GM21619 (cell line): ENCODE measurements around the gene CHKA.
"Not testable (repeated sequence)": the region's sequence is repeated elsewhere in the genome, so short reads cannot be mapped to it uniquely, and the experiment has no call there.

Source experiments
- ATAC-seq: cut with Tn5 transposase; IDR thresholded peaks from one replicate; pipeline ENCODE4 v1.9.1; 2021; ENCODE audit not compliant: unreplicated experiment

Gene CHKA

DNA sequence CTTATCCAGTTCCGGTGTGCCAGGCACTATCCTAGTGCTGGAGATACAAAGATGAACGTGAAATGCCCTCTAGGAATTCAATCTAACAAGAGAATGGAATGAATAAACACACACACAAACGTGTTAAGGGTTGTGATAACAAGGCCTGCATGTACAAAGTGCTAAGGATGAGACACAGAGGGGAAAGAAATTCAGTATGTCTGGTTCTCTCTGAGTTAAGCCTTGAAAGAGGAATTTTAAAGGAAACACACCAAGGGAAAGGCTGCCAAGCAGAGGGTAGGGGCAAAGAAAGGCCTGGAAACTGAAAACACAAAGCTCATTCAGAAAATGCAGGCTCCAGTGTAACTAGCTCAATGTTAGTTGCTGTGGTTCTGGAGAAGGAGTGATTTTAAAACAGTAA lies 4.2 kb downstream of the CHKA start:
- no peak for ATAC-seq

DNA sequence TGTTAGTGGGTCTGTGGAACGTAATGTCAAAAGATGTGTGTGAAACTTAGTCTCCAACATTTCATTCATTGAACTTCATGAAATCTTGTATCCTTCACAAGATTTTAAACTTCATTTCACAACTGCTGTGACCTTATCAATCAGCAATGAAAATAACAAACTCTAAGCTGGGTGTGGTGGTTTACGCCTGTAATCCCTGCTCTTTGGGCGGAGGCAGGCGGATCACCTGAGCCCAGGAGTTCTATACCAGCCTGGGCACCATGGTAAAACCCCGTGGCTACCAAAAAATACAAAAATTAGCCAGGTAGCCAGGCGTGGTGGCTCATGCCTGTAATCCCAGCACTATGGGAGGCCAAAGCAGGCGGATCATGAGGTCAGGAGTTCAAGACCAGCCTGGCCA lies 5.1 kb downstream of the CHKA start:
- no peak for ATAC-seq

GRCh38 chr11:68115285-68115684 lies 5.9 kb downstream of the CHKA start:
- no peak for ATAC-seq

- no peak for ATAC-seq
These were observed 7.2 kb downstream of the CHKA start for GRCh38 chr11:68113986-68114385.

GRCh38 chr11:68107689-68108088 lies 13.5 kb downstream of the CHKA start:
- ATAC-seq: no peak

GRCh38 chr11:68106165-68106940 lies 14.8 kb downstream of the CHKA start:
- no peak for ATAC-seq

DNA sequence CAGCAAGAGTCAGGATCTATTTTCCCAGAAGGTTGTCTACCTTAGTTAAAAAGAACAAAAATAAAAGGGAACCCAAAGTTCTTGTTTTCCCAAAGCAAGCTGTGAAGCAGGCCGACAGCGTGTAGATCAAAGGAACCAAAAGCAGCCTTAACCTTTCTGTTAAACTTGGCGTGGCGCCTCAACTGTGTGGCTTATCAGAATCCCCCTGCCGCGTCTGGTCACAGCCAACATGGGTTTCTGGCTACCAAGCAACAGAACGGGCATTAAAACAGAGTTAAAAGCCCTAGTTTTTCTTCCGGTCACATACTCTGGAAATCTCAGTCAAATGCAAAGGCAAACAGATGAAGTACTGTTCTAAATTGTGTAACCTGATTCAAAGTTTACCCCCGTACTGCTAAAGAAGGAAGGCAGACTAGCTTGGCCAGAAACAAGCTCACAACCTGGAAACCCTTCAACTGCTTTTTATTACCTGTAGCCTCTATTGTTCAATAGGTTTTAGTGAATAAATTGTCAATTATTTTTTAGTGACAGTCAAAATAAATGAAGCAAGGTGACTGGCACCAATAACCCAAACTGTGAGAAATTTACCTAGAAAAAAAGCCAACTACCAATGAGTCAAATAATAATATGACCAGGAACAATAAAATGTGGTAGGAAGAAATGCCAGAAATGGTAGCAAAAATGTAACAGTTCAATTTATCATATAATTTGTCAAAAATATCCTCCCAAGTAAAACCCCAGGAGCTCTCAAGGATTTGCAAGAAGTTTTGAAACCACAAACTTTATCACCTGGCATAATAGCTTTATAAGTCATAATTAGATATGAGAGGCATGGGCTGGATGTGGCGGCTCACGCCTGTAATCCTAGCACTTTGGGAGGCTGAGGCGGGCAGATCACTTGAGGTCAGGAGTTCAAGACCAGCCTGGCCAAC lies 21.4 kb downstream of the CHKA start:
- ATAC-seq: no peak

DNA sequence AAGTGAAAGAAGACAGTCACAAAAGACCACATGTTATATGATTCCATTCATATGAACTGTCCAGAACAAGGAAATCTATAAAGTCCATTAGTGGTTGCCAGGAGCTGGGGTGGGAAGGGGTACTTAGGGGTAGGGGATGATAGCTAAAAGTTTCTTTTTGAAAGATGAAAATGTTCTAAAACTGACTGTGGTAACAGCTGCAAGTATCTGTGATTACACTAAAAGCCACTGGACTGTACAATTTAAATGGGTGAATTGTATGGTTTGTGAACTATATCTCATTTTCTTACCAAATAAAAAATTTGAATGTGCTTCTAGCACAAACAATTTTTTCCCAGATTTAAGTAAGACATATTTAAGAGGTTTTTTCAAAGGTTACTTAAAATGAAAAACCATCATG lies 22.1 kb downstream of the CHKA start:
- ATAC-seq: no peak

DNA sequence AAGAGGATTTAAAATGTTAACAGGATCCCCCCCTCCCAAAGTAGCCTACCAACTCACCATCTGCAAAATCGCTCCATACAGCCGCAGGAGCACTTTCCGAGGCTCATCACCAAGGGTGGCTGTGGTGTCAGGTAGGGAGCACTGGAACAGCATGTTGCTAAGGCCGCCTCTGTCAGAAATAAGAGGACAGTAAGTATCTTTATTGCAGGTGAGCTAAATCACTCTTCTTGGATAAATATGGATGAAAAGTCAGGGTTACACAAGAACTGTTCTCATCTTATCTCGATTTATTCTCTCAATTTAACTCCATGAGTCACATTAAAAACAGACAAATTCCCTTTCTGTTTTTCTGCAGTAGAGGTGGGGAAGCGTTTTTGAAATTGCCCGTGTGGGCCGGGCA lies 24.2 kb downstream of the CHKA start:
- no peak for ATAC-seq

- ATAC-seq: no peak
These were observed 27.6 kb downstream of the CHKA start for GRCh38 chr11:68093565-68093964.

DNA sequence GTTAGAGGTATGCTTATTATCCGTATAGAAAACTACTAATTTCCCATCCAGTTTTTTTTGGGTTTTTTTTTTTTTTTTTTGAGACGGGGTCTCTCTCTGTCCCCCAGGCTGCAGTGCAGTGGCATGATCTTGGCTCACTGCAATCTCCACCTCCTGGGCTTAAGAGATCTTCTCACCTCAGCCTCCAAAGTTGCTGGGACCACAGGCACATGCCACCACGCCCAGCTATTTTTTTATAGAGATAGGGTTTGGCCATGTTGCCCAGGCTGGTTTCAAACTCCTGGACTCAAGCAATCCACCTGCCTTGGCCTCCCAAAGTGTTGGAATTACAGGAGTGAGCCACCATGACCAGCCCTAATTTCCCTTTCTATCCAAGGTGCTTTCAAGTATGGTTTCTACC lies 28.2 kb downstream of the CHKA start:
- ATAC-seq: not testable (repeated sequence)

- no peak for ATAC-seq
These were observed 28.8 kb downstream of the CHKA start for GRCh38 chr11:68092411-68092810.

- ATAC-seq: no peak
These were observed 30.5 kb downstream of the CHKA start for GRCh38 chr11:68090706-68091105.

- no peak for ATAC-seq
These were observed 30.9 kb downstream of the CHKA start for GRCh38 chr11:68090287-68090686.

GRCh38 chr11:68089679-68090078 lies 31.5 kb downstream of the CHKA start:
- no peak for ATAC-seq

GRCh38 chr11:68083517-68083916 lies 37.7 kb downstream of the CHKA start:
- ATAC-seq: no peak

GRCh38 chr11:68082481-68082880 lies 38.7 kb downstream of the CHKA start:
- no peak for ATAC-seq

- ATAC-seq: no peak
These were observed 39.5 kb downstream of the CHKA start for GRCh38 chr11:68081691-68082090.

DNA sequence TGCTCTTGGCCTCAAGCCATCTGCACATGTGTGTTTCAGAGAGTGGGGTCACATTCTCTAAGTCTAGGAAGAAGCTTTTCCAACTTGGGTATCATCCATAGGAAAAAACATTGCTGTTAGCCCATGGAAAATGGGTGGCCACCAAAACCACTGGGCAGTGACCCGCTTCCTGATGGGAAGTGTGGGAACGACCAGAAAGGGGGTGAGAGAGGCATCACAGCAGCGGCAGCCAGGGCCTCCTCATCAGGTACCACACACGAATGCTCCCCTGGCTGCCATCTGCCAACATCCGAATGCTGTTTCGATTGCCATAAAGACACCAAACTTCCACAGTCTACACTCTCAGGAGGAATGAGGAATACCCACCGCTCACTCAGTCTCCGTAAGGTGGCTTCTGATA lies 40.3 kb downstream of the CHKA start:
- no peak for ATAC-seq

DNA sequence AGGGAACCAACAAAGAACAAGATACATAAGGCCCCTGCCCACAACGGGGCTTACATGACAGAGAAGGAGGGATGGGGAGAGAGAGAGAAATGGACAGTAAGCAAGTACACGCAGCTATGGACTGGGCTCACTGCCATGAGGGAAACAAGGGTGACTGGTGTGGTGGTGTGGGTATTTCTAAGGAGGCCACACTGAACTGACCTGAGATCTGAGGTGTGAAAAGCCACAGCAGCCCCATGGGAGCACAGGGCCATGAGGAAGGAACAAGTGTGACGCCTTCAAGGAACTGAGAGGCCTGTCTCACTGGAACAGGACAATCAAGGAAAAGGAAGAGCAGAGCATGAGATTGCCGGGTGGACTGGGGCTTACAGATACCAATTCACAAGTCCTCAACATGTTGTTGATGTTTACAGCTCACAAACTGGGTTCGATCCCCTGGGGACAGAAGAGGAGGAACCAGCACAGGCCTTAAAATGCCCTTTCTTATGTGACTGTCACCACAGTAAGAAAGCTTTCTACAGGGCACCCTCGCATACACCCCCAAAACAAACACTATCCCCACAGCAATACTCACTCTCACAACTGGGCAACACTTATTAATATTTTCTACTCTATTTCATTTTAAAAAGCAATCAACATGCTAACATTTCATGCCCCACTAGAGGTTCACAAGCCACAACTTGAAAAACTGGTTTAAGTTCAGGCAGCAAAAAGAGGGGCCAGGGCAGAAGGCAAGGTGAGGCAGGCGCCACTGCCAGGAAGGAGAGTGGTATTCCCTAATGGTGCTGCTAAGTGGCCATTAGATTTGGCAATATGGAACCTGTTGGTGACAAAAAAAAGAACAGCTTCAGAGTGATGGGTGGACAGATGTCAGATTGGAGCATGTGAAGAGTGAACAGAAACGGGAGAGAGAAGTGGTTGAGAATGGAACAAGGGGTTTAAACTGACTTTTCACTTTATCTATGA lies 43.3 kb downstream of the CHKA start:
- ATAC-seq: peak; percentile 88
